ENCODE measurements around the gene PREX1.
"Not testable (repeated sequence)": the region's sequence is repeated elsewhere in the genome, so short reads cannot be mapped to it uniquely, and the experiment has no call there.

PREX1 gene

DNA sequence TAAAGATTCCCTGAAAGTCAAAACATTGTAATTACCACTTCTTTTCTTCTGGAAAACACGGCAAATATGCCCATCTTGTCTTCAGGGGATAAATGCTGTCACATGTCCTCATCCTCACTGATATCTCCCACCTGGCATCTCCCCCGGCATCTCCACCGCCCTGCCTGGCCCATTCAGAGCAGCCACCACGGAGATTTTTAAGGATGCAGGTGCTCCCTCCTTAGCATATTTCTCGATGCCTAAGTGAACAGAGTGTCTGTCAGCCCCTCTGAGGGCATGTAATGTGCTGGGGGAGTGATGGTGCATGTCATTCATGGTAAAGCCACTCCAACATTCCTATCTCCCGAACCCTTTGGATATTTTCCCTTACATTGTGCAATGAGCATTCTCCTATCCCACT, 215.5 kb downstream of the PREX1 start:
- no peak overlapping the region for H3K27ac ChIP-seq
- H3K4me3 ChIP-seq = no peak overlapping the region

DNA sequence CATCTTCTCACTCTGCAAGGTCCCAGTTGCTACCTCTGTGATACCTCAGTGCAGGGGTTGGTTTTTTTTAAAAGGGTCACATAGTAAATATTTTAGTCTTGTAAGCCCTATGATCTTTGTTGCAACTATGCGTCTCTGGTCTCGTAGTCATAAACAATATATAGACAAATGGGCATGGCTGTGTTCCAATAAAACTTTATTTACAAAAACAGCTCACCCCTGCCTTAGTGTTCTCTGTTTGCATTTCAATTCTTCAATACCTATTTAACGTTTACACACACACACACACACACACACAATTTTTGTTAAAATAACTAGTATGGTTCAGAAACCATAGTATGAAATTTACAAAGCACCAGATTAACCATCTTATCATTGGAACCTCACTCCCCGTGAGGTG, 216.8 kb downstream of the PREX1 start:
- Histone ChIP-seq H3K27ac (no peak overlapping the region), H3K4me3 (no peak overlapping the region)

DNA sequence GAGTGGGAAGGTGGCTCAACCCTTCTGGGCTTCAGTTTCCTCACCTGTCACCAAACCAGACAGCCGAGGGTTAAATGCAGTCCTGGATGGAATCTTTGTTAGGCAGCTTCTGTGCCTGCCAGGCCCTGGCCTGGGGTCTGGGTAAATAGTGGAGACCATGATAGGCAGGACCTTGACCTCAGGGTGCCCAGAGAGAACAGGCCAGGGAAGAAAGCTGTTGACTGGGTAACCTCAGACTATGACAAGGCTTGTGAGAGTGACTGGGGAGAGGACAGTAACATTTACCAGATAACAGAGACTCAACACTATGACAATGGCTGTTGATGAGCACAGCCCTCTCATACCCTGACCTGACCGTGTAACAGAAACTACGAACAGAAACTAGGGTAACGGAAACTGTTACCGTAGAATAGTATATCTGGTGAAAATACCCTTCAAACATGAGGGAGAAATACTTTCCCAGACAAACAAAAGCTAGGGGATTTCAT, 218.3 kb downstream of the PREX1 start:
- no peak overlapping the region for H3K27ac ChIP-seq
- no peak overlapping the region for H3K4me3 ChIP-seq

DNA sequence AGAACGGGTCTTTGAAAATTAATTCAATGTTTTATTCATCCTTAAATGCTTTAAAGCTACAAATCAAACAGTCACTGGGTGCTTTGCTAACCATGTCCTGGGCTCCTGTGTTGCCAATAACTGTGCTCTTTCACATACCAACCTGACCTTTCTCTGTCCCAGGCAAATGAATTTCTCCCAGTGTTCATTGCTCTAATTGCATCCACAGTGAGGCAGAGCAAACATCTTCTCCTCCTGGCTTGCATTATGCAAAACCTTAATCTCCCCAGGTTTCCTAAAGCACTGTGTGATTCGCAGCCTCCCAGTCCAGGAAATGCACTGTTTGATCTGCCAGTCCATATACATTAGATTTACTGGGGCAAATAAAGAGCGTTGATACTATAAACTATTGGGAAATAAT, 219.0 kb downstream of the PREX1 start:
- Histone ChIP-seq H3K4me3 (no peak overlapping the region), H3K27ac (no peak overlapping the region)

DNA sequence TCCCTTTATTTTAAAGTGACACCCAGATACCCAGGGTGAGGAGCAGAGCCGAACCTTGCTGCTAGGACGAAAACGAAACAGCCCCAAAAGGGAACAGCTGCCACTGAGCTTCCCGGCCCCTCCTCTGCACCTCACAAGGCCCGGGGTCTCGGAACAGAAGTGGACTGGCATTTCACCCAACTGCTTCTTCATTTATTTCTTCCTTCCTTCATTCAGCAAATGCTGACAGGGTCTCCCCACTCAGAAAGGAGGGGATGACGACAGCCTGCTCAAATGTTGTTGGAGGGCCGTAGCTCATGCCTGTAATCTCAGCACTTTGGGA, 220.3 kb downstream of the PREX1 start:
- Histone ChIP-seq H3K4me3 (no peak overlapping the region), H3K27ac (no peak overlapping the region)

DNA sequence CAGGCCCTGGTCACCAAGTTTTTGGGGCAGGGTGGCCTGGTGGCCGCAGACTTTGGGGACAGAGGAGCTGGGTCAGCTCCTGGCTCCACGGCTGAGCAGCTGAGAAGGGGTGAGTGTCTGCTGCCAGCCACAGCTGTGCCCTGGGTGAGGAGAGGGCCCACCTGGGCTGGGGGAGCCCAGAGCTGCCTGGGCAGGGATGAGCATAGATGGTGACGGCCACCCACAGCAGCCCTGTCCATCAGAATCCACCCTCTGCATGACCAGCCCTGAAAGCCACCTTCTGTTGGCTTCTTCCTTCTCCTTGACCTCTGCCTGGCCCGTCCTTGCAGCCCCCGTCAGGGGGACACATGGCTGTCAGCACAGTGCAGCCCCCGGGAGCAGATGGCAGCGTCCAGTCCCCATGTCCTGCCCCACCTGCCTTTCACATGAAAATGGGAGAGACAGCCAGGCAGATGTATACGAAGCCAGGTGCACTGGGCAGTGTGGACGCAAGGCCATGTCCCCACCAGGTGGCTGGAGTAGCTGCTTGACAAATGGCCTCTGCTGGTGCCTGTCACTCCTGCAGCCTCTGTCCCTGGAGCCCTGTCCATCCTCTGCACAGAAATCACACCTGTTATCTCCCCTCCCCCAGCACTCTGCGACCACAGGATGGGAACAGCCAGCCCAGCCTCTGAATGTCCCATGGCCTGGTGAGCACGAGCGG, 220.8 kb downstream of the PREX1 start:
- Histone ChIP-seq H3K27ac (no peak overlapping the region), H3K4me3 (no peak overlapping the region)

DNA sequence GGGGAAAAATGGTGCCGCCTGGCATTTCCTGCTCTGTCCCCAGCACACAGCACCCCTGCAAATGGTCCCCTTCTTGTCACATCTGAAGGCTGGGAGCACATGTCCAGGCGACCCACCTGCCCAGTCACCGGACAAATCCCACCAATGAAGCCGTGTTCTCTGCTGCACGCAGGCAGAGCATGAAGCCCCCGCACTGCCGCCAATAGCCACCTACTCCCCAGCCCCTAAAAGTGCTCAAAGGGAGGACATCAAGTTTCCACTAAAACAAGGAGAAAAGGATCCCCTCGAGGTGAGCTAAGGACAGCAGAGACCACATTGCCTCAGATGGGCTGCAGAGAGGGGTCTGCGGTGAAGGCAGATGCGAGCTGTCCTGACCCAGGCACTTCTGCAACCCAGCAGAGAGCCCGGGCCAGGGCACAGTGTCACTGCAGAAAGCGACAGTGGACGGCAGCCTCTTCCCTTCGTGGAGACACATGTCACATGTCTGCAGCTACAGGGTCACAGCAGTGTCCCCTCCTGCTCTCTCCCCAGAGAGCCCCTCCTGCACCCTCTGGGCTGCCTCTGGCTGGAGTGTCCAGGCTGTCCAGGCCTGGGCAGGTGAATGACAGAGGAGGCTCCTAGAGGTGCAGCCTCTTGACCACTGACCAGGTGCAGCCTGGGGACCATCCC, 221.5 kb downstream of the PREX1 start:
- no peak overlapping the region for H3K27ac ChIP-seq
- H3K4me3 ChIP-seq = no peak overlapping the region

DNA sequence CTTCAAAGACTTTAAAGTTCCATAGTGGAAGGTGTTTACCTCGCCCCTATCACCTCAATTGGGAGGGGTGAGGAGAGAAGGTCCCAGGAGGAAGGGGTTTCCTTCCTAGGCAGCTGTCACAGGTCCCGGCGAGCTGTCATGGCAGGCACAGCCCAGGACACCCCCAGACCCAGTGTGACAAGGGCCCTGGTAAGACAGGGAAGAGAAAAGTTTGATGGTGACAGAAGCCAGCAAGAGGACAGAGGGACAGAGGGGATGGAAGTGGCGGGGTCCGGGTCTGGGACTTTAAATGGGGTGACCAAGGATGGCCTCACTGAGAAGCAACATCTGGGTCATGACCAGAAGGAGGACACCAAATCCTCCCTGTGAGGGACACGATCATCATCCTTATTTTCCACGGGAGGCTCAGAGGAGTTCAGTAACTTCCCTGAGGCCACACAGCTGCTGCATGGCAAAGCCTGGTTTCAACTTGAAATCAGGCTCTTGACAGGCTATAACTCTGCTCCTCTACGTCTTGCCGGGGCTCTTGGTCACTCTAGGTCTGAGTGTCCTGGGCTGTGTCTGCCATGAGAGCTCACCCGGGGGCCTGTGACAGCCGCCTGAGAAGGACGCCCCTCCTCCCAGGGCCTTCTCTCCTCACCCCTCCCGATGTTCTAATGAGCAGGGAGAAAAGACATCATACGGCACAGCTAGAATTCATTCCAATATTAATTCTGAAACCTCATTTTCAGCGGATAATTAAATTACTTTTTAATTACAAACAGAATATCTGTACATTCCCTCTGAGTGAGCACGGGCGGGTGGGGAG, 222.2 kb downstream of the PREX1 start:
- H3K27ac ChIP-seq = no peak overlapping the region
- H3K4me3 ChIP-seq = no peak overlapping the region

DNA sequence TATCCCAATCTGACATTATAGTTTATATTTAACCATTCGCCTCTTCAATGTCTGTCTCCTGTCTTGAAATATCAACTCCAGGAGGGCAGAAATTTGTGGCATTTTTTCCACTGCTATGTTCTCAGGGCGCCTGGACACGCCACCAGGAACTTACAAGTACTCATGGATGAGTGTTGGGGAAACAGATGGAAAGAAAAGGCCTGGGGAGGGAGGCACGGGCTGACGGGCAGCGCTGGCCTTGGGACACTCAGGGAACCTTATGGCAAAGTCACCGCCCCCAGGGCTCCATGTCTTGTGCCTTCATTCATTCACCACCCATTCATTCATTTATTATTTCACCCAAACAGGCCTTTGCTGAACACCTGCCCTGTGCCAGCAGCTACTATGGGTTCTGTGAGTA, 222.9 kb downstream of the PREX1 start:
- Histone ChIP-seq H3K4me3 (no peak overlapping the region), H3K27ac (no peak overlapping the region)

DNA sequence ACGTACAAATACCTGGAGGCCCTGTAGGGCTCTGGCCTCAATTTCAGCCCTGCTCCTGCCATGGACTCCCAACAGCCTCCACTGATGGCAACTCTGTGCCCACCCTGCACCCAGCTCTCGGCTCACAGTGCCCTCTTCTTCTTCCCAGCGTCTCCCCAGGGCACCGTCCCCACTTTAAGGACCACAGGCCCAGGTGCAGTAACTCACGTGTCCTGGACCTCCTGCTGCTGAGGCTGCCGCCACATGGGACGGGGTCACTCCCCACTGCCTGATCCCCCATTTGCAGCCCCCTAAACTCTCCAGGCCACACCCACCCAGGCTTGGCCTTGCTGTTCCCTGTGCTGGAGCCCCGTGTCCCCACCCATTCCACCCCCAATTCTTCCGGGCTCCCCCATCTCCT, 223.4 kb downstream of the PREX1 start:
- H3K27ac ChIP-seq = no peak overlapping the region
- H3K4me3 ChIP-seq = no peak overlapping the region

DNA sequence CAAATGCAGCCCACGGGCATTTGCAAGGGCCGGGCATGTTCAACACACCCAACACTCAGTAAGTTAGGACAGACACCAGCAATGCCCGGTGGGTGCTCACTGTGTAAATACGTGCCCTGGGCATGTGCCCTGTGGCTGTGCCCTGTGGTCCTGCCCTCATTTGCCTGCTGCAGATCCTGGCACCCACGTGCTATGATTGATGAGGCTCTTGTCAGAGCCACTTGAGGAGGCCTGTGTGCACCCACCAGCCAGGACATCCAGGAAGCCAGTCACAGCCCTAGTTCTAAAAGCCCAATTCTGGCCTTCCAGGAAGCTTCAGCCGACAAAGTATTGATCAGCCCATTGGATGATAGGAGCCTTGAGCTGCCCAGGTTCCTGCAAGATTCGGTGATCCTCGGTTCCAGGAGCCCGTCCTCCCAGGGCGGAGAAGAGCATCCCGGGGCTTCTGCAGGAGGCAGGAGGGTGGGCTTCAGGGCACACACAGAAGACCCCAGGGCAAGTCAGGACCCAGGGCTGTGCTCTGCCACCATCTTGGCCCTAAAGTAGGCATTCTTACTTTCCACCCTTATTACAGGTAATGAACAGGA, 223.9 kb downstream of the PREX1 start:
- Histone ChIP-seq H3K27ac (no peak overlapping the region), H3K4me3 (no peak overlapping the region)

DNA sequence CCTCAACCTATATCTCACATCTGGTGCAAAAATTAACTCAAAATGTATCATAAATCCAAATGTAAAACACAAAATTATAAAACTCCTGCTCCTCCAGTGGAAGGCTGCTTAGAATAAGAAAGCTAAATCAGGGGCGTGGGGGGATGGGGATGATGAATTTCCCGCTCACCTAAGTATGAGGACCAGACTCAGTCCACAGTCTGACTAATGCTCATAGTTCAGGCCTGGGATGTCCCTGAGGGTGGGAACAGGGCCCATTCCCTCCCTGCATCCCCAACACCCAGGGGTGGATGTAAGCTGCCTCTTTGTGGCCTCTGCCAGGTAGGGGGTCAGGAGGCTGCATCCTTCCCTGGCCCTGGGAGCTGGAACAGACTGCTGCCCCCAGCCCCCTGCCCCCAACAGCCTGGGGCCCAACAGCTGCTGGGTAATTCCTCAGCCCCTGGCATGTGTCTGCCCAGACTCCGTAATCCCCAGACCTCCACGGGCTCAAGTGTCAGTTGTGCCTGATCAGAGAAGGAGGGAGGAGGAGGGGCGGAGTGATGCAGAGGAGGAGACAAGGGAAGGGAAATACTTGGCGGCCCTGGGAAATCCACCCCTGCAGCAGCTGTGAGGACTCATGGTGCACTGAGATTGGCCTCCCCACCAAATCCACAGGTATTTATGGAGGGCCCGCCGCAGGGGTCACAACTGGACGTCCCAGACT, 224.5 kb downstream of the PREX1 start:
- Histone ChIP-seq H3K27ac (no peak overlapping the region), H3K4me3 (no peak overlapping the region)

DNA sequence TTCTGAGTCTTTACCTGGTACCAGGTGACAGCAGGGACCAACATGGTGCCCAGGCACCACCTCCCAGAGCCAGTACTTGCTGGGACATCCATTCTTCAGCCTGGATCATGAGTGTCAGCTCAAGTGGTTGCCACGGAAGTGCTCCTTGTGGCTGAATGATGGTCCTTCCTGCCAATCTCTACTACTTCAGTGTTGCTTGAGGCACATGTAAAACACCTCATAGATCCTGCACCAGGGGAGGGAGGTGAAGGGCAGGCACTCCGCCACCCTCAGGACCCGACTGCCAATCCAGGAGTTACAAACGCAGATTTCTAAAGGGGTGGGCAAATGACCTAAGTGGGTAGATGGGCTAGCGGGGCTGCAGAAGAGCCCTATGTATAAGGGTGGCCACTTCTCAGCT, 226.0 kb downstream of the PREX1 start:
- H3K4me3 ChIP-seq = no peak overlapping the region
- H3K27ac ChIP-seq = no peak overlapping the region

DNA sequence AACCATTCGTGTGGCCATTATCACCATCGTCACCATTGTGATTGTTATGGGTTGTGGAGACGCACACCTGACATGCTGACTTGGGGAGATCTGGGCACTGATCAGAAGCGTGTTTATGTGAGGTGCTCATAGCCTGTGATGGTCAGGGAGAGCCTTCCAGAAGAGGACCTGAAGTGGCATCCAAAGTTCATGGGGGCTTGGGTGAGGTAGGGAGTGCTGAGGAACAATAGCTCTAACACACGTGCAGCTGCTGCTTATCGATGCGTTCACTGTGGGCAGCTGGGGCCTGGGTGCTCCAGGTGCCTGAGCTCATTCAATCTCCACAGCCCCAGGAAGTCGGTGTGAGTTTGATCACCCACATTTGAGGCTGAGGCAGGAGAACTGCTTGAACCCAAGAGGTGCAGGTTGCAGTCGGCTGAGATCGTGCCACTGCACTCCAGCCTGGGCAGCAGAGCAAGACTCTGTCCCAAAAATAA, 227.3 kb downstream of the PREX1 start:
- no peak overlapping the region for H3K27ac ChIP-seq
- H3K4me3 ChIP-seq = no peak overlapping the region

DNA sequence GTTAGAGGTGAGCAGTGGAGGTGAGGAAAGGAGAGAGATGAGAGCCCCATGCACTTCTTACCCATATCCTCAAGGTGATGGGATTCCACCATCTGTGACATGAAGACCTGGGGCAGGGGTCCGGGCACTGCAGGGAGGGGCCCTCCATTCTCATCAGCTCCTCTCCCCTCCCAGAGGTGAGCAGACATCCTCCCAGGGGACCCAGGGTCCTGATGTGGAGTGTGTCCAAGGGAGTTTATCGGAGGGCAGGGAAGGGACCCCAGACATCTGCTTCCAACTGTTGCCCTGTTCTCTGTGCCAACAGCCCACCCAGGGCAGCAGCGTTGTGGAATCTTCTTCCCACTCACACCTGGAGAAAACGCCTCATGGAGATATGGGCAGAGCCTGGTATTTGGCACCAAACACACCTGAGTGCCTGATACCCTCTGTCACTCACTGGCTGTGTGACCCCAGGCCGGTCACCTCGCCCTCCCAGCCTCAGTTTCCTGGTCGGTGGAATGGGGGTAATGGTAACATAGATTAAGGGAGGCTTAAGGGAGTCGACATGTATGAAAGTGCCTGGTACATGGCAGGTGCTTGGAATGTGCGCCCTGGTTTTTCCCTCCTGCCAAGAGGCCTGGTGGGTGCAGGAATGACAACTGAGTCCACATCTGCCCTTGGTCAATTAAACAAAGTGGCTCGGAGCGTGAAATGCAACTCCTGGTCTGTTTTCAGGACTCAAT, 227.9 kb downstream of the PREX1 start:
- Histone ChIP-seq H3K4me3 (no peak overlapping the region), H3K27ac (no peak overlapping the region)

DNA sequence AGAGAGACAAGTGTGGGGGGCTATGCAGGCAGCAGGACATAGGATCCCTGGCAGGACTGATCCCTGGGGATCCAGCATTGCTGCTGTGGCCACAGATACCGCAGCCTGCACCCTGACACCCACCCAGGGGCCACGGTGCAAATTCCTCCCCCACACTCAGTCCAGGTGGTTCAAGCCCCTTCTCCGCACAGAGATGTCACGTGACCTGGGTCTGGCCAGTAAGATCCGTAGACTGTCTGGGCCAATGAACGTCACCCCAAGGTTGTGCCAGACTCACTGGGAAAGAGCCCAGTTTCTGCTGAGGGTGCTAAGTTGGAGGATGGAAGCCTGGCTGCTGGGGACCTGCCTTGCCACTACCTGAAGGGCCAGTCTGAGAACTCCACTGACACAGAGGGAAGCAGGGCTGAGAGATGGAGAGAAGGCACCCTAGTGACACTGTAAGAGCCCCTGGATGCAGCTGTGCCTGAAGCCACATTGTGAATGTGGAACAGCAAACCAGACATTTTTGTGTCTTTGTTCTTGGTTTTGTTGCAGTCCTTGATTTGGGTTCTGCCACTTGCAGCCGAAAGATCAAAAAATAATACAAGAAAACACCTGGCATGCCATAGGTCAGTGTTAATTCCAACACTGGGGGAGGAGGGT, 228.6 kb downstream of the PREX1 start:
- H3K4me3 ChIP-seq = no peak overlapping the region
- H3K27ac ChIP-seq = no peak overlapping the region

DNA sequence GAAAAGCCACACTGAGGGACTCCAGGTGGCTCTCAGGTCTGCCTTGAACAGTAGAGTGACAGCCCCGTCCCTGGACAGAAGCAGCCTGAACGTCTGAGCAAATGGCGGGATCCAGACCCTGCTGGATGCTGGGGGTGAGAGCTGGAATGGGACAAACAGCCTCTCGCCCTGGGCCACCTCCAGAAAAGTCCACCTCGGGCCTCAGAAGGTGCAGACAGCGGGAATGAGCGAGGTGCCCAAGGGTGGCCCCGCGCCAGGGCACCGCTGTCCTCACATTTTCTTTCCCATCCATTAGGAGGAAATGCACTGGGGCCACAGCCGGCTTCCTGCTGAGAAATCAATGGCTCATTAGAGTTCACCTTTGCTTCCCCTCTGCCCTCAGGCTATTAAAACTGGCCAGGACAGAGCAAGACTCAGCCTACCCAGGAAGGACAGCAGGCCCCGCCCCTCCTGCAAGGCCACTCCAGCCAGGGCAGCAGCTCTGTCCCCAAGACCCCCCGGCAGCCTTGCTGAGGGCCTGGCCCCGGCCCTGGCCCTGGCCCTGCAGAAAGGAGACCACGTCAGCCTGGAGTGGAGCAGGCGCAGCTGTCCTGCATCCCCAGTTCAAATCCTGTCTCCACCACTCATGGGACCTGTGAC, 229.4 kb downstream of the PREX1 start:
- H3K4me3 ChIP-seq, H3K27ac ChIP-seq: not testable (repeated sequence)

DNA sequence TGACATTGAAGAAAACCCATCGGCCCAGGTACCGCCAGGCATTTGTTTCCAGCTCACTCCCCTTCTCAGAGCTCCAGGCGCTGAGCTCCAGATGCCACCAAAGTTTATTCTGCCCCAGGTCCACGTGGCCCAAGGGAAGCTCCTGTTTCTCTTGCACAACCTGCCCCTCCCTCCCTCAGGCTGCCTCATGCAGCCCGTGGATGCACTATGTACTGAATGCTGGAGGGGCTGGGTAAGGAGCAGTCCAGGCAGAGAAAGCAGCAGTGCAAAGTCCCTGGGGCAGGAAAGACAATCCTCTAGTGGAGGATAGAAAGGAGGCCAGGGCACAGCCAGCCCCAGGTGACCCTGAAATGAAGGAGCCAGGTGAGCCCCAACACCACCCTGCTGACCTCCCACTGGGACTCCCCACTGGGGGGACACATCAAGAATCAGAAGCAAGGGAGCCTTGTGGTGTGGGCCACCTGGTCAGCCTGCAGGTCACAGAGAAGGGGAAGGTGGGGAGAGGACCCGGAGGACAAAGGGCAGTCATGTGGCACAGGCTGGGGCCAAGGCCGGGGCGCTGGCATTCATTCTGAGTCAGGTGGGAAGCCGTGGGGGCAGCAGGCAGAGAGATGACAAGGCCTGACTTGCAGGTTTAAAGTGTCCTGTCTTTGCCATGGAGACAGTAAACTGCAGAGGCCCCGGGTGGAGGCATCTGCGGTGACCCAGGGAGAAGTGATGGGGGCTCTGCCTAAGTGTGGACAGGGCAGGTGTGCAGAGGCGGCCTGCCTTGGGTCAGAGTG, 230.1 kb downstream of the PREX1 start:
- H3K27ac ChIP-seq = no peak overlapping the region

More for the DNA sequence above, 230.1 kb downstream of the PREX1 start:
- no peak overlapping the region for H3K4me3 ChIP-seq

Data from skin epidermis (tissue), 12 donors.